Inflammatory macrophage treated with lipopolysaccharide for 1 hour (primary cell): Measurements from ENCODE around the gene FLII.
"Not testable (repeated sequence)": the region's sequence is repeated elsewhere in the genome, so short reads cannot be mapped to it uniquely, and the experiment has no call there.

Experiments
- DNase-seq, 2 donors: peaks; one replicate each; pipeline ENCODE4 v3.0.0-alpha.2; 2020 to 2022

FLII gene

GRCh38 chr17:18258356-18259038 is at the start of gene FLII:
TSS of gene FLII (minus strand) at chr17:18258738. CDS start at chr17:18258690, 48 bp downstream.
- DNase-seq, result peak; percentile 28 to 57

DNA sequence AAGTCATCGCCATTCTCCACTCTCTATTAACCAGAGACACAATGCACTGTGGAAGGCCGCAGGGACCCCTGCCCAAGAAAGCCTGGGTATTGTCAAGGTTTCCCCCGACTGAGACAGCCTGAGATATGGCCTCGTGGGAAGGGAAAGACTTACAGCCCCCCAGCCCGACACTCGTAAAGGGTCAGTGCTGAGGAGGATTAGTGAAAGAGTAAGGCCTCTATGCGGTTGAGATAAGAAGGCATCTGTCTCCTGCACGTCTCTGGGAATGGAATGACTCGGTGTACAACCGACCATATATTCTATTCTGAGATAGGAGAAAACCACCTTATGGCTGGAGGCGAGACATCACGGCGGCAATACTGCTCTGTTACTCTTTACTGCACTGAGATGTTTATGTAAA is 44.7 kb upstream of the FLII start:
- DNase-seq, result not testable (repeated sequence)

- DNase-seq, result peak; percentile 25 to 30
Measured at GRCh38 chr17:18300725-18301480, 42.4 kb upstream of the FLII start.

DNA sequence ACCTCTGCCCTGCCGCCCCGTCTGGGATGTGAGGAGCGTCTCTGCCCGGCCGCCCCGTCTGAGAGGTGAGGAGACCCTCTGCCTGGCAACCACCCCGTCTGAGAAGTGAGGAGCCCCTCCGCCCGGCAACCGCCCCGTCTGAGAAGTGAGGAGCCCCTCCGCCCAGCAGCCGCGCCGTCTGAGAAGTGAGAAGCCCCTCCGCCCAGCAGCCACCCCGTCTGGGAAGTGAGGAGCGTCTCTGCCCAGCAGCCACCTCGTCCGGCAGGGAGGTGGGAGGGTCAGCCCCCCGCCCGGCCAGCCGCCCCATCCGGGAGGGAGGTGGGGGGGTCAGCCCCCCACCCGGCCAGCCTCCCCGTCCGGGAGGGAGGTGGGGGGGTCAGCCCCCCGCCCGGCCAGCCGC is 39.5 kb upstream of the FLII start:
- not testable (repeated sequence) for DNase-seq

- no peak for DNase-seq
Measured at GRCh38 chr17:18291718-18292540, 33.4 kb upstream of the FLII start.

GRCh38 chr17:18285296-18285695 is 26.8 kb upstream of the FLII start:
- no peak for DNase-seq

DNA sequence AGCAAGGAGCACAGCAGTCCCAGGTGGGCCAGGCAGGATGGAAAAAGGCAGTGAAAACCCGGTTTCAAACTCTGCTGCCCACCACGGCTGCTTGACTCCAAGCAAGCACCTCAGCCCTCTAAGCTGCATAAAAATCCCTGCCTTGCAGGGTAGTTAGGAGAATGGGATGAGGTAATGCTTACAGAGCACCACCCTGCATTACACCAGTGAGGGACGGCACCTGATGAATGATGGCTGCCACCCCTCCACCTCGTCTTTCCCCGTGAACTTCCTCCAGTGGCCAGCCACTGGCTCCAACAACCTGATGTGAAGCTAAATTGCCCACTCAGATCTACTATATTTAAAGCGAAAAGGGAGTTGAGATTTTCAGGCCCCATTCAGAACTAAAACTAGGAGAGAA is 23.2 kb upstream of the FLII start:
- DNase-seq, result no peak

GRCh38 chr17:18280766-18281371 is 22.3 kb upstream of the FLII start:
- no peak for DNase-seq

- no peak for DNase-seq
Measured at GRCh38 chr17:18280249-18280648, 21.7 kb upstream of the FLII start.

DNA sequence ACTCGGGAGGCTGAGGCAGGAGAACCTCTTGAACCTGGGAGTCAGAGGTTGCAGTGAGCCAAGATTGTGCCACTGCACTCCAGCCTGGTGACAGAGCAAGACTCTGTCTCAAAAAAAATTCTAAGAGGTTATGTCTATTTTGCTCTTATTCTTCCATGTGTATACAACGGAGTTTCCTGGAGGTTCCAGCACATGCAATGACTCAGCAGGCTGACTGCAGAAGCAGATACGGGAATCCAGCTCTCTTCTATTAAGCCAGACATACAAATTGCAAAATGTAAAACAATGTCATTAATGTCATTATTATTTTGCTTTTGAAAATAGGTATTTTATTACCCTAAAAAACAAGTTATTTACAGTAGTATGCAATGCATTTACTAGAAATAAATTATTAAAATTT is 20.3 kb upstream of the FLII start:
- DNase-seq, result no peak

DNA sequence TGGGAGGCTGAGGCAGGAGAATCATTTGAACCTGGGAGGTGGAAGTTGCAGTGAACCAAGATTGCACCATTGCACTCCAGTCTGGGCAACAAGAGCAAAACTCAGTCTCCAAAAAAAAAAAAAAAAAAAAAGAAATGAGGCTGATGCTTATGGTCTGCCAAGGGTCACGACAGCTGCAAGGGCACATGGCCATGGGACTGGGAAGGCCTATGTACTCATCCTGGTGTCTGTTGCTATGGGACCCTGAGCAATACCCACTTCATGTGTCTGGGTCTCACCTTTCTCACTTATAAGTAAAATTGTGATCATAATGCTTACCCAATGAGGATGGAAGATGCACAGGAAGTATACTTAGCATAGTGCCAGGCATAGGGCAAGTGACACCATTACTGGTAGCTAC is 18.5 kb upstream of the FLII start:
- no peak for DNase-seq

DNA sequence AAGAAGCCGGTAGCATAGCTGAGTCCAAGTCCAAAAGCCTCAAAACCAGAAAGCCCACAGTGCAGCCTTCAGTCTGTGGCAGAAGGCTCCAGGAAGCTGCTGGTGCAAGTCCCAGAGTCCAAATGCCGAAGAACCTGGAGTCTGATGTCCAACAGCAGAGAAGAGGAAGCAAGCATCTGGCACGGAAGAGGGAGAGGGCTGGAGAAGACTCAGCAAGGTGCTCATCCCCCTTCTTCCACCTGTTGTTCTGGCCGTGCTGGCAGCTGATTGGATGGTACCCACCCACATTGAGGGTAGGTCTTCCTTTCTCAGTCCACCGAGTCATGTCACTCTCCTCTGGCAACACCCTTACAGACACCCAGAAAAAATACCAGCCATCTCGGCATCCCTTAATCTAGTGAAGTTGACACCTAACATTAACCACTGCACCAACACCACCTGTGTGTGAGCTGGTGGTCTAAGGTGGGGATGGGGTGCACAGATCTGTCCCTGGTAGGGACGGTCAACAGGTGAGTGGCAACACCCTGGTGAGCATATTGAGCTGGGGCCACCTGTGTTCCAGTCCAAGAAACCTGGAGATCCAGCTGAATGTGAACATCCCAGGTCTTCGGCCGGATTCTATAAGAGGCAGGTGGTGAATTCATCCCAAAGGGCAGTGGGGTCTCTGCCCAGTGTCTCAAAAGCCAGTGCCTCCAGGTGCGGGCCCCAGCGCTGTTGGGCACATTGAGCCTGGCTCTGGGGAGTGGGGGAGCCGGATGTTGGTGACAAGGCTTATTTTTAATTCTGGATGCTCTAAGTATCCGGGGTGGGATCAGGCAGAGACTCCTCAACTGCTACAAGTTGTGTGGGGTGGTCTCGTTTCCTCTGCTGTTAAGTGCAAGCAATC is 11.8 kb upstream of the FLII start:
- DNase-seq, result no peak

- DNase-seq, result no peak
Measured at GRCh38 chr17:18267927-18268711, 9.6 kb upstream of the FLII start.

GRCh38 chr17:18267366-18267765 is 8.8 kb upstream of the FLII start:
- no peak for DNase-seq

DNA sequence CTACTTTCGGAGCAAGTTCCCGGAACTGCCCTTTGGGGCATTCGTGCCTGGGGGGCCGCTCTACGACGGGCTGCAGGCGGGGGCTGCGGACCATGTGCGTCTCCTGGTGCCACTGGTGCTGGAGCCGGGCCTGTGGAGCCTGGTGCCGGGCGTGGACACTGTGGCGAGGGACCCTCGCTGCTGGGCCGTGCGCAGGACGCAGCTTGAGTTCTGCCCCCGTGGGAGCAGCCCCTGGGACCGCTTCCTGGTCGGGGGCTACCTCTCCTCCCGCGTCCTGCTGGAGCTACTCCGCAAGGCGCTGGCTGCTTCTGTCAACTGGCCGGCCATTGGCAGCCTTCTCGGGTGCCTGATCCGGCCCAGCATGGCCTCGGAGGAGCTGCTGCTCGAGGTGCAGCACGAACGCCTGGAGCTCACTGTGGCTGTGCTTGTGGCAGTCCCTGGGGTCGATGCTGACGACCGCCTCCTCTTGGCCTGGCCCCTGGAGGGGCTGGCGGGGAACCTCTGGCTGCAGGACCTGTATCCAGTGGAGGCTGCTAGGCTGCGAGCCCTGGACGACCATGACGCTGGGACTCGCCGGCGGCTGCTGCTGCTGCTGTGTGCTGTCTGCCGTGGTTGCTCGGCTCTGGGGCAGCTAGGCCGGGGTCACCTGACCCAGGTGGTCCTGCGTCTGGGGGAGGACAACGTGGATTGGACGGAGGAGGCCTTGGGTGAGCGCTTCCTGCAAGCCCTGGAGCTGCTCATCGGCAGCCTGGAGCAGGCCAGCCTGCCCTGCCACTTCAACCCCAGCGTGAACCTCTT is 5.5 kb upstream of the FLII start:
- no peak for DNase-seq

GRCh38 chr17:18262641-18263040 is 4.1 kb upstream of the FLII start:
- peak in 1 of 2 donors; percentile 24 for DNase-seq

GRCh38 chr17:18262111-18262510 is 3.6 kb upstream of the FLII start:
- DNase-seq, result peak; percentile 5 to 23

DNA sequence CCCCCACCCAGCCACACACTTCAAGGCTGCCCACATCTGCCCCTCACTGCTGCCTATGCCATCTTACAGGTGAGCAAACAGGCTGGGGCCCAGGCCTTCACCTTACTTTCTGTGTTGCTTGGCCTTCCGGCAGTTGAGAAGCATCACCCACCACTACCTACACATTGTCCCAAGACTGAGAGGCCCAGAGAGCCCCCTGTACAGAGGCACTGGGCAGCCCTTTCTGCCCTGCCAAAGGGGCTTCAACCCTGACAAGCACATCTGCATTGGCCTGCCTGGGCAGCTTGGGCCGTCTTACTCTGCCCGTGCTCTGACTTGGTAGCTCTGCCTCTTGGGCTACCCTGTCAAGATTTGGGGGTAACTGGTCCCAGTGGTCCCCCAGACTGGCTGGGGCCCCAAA is 3.1 kb upstream of the FLII start:
- DNase-seq, result no peak

GRCh38 chr17:18261146-18261515 is 2.6 kb upstream of the FLII start:
- peak; percentile 34 to 39 for DNase-seq
